Esophagus squamous epithelium (tissue), 4 donors: ENCODE measurements around the gene GRAMD2B.

ENCODE experiments used
- CTCF ChIP-seq, 6 experiments: fragments of 450-650 bp in 4 of 6; fragments of 200-600 bp in 2 of 6; sonication (generic) in 2 of 6; IDR thresholded peaks; one replicate each; pipeline ENCODE4 v1.5.1; 2016 to 2019; ENCODE audit warnings: antibody characterized with exemption in 6 of 6, mild to moderate bottlenecking in 4 of 6, moderate library complexity in 4 of 6
- POLR2A ChIP-seq, 4 donors: fragments of 450-650 bp; IDR thresholded peaks; one replicate each; pipeline ENCODE4 v1.6.1; 2017; ENCODE audit warnings: antibody characterized with exemption in 4 of 4, mild to moderate bottlenecking in 4 of 4, moderate library complexity in 3 of 4

- TF ChIP-seq CTCF (IDR thresholded peaks at IDR 0.05) (no peak), POLR2A (IDR thresholded peaks at IDR 0.05) (no peak)
Observed at GRCh38 chr5:126383246-126383645, 40.0 kb upstream of the GRAMD2B start.
